H1 (cell line): ENCODE data around the gene SOBP. TPM values are rescaled to one million over a fixed set of nuclear protein-coding genes. Genes with fewer than 3 reads are reported as not detected.

Experiments used
- CTCF ChIA-PET: fragments of 300-600 bp; sonication (Branson Sonifier 250); formaldehyde crosslinking; loops from one replicate; lab custom pipeline; 2021; ENCODE audit not compliant: partially characterized antibody; lab: Charles Lee
- POLR2A ChIA-PET: fragments of 300-600 bp; sonication (Branson Sonifier 250); formaldehyde crosslinking; loops from one replicate; lab custom pipeline; 2021; ENCODE audit warnings: inconsistent platforms; ENCODE audit not compliant: partially characterized antibody; lab: Charles Lee
- DNase-seq, 2 experiments: peaks; one replicate each; pipeline versions ENCODE4 v3.0.0 to v3.0.0-alpha.2; 2010 to 2022; ENCODE audit warnings: low spot score in 2 of 2, low read depth in 1 of 2, mixed read lengths in 1 of 2
- FAIRE-seq: peaks from 2 replicates; lab custom pipeline; 2011; peaks lifted over from hg19 to GRCh38; lab: Jason Lieb, UNC
- H2AFZ ChIP-seq: 2 replicates; pipeline ENCODE4 v1.8.1; 2012; ENCODE audit warnings: low read length, inconsistent platforms
- H2AK5ac ChIP-seq: 2 replicates; pipeline ENCODE4 v1.6.1; 2013; ENCODE audit warnings: low read depth, low read length
- H2BK120ac ChIP-seq: replicated peaks from 2 replicates; pipeline ENCODE3; 2013; ENCODE audit warnings: low read depth, low read length, inconsistent platforms
- H2BK12ac ChIP-seq: 2 replicates; pipeline ENCODE4 v1.6.1; 2013; ENCODE audit warnings: low read depth, low read length
- H2BK15ac ChIP-seq: 2 replicates; pipeline ENCODE4 v1.6.1; 2013; ENCODE audit warnings: low read length
- H2BK20ac ChIP-seq: 2 replicates; pipeline ENCODE4 v1.6.1; 2013; ENCODE audit warnings: low read length
- H2BK5ac ChIP-seq: 2 replicates; pipeline ENCODE4 v1.6.1; 2013; ENCODE audit warnings: low read depth, low read length
- H3K14ac ChIP-seq: 2 replicates; pipeline ENCODE4 v1.6.1; 2013; ENCODE audit warnings: inconsistent platforms; ENCODE audit not compliant: insufficient read length
- H3K18ac ChIP-seq: 2 replicates; pipeline ENCODE4 v1.6.1; 2013; ENCODE audit warnings: low read length; ENCODE audit errors: extremely low read depth
- H3K23ac ChIP-seq: 2 replicates; pipeline ENCODE4 v1.6.1; 2013; ENCODE audit warnings: inconsistent platforms; ENCODE audit not compliant: insufficient read length
- H3K23me2 ChIP-seq: 2 replicates; pipeline ENCODE4 v1.6.1; 2013; ENCODE audit warnings: low read depth, low read length
- H3K27ac ChIP-seq: 2 replicates; pipeline ENCODE4 v1.6.1; 2011; ENCODE audit warnings: low read depth, low read length, inconsistent platforms
- H3K27me3 ChIP-seq, 4 experiments: replicated peaks in 1 of 4; 1 replicate in 1 of 4; 2 replicates in 3 of 4; pipeline versions ENCODE4 v1.6.1 to v1.8.1; 2011 to 2013; ENCODE audit warnings: low read length in 3 of 4, mild to moderate bottlenecking in 3 of 4, inconsistent platforms in 2 of 4, mixed read lengths in 2 of 4, moderate library complexity in 1 of 4; ENCODE audit not compliant: control insufficient read depth in 3 of 4, insufficient read depth in 3 of 4; ENCODE audit errors: extremely low read depth in 1 of 4
- H3K36me3 ChIP-seq, 4 experiments: 2 replicates each; pipeline versions ENCODE4 v1.6.1 to v1.8.1; 2011 to 2013; ENCODE audit warnings: mild to moderate bottlenecking in 4 of 4, low read length in 3 of 4, moderate library complexity in 2 of 4, control low read depth in 1 of 4, inconsistent platforms in 1 of 4; ENCODE audit not compliant: insufficient read depth in 4 of 4, control insufficient read depth in 2 of 4
- H3K4ac ChIP-seq: replicated peaks from 2 replicates; pipeline ENCODE3; 2013; ENCODE audit warnings: low read length, low read depth, mixed read lengths, inconsistent platforms; ENCODE audit not compliant: insufficient read length
- H3K4me1 ChIP-seq, 4 experiments: replicated peaks in 1 of 4; 1 replicate in 1 of 4; 2 replicates in 3 of 4; pipeline versions ENCODE4 v1.6.1 to v1.8.1; 2011 to 2013; ENCODE audit warnings: low read length in 3 of 4, inconsistent platforms in 2 of 4, mixed read lengths in 1 of 4; ENCODE audit not compliant: insufficient read depth in 4 of 4, control insufficient read depth in 3 of 4
- H3K4me2 ChIP-seq, 2 experiments: 2 replicates each; pipeline versions ENCODE4 v1.6.1 to v1.8.1; 2011 to 2013; ENCODE audit warnings: low read depth in 2 of 2, low read length in 2 of 2, control low read depth in 1 of 2, inconsistent platforms in 1 of 2, mild to moderate bottlenecking in 1 of 2; ENCODE audit not compliant: insufficient read depth in 1 of 2
- H3K4me3 ChIP-seq, 4 experiments: fragments of 200-600, 300-600 bp in 1 of 4; sonication (generic), shearing (Covaris generic), sonication (Bioruptor Twin) in 1 of 4; 2 replicates each; pipeline versions ENCODE4 v1.5.1 to v1.8.1; 2011 to 2016; ENCODE audit warnings: low read length in 4 of 4, low read depth in 3 of 4, control low read depth in 2 of 4, inconsistent platforms in 2 of 4, mild to moderate bottlenecking in 2 of 4, mixed read lengths in 1 of 4, moderate library complexity in 1 of 4; ENCODE audit not compliant: insufficient read depth in 2 of 4; ENCODE audit errors: extremely low read depth in 1 of 4
- H3K56ac ChIP-seq: replicated peaks from 2 replicates; pipeline ENCODE3; 2013; ENCODE audit warnings: low read depth, mild to moderate bottlenecking, mixed read lengths, low read length, inconsistent platforms; ENCODE audit not compliant: insufficient read length
- H3K79me1 ChIP-seq: 2 replicates; pipeline ENCODE4 v1.6.1; 2013; ENCODE audit warnings: low read depth, low read length, control low read depth
- H3K79me2 ChIP-seq, 2 experiments: 2 replicates each; pipeline versions ENCODE4 v1.6.1 to v1.8.1; 2012 to 2013; ENCODE audit warnings: low read length in 2 of 2, mild to moderate bottlenecking in 2 of 2, inconsistent platforms in 1 of 2; ENCODE audit not compliant: insufficient read depth in 2 of 2, control insufficient read depth in 1 of 2
- H3K9ac ChIP-seq, 4 experiments: replicated peaks in 1 of 4; 1 replicate in 1 of 4; 2 replicates in 3 of 4; pipeline versions ENCODE4 v1.6.1 to v1.8.1; 2011 to 2013; ENCODE audit warnings: low read depth in 3 of 4, low read length in 3 of 4, control low read depth in 2 of 4, mild to moderate bottlenecking in 2 of 4, moderate library complexity in 2 of 4, inconsistent platforms in 1 of 4; ENCODE audit errors: extremely low read depth in 1 of 4
- H3K9me3 ChIP-seq, 2 experiments: 2 replicates each; pipeline versions ENCODE4 v1.6.1 to v1.8.1; 2012 to 2013; ENCODE audit warnings: mild to moderate bottlenecking in 2 of 2, moderate library complexity in 2 of 2, control low read depth in 1 of 2, inconsistent platforms in 1 of 2, low read depth in 1 of 2, low read length in 1 of 2, mixed read lengths in 1 of 2; ENCODE audit not compliant: insufficient read depth in 2 of 2
- H4K20me1 ChIP-seq, 2 experiments: replicated peaks in 1 of 2; 2 replicates each; pipeline versions ENCODE3 to v1.8.1; 2011 to 2013; ENCODE audit warnings: inconsistent platforms in 2 of 2, low read length in 2 of 2, mild to moderate bottlenecking in 1 of 2; ENCODE audit not compliant: insufficient read depth in 2 of 2, control insufficient read depth in 1 of 2
- H4K5ac ChIP-seq: 2 replicates; pipeline ENCODE4 v1.6.1; 2013; ENCODE audit warnings: low read length, low read depth, mixed read lengths, inconsistent platforms; ENCODE audit not compliant: insufficient read length
- H4K8ac ChIP-seq: 2 replicates; pipeline ENCODE4 v1.8.0; 2013; ENCODE audit warnings: mild to moderate bottlenecking, moderate library complexity, low read length, inconsistent platforms; ENCODE audit not compliant: insufficient read depth; ENCODE audit errors: extremely low read depth
- H4K91ac ChIP-seq: replicated peaks from 2 replicates; pipeline ENCODE3; 2013; ENCODE audit warnings: low read length, mixed read lengths, inconsistent platforms; ENCODE audit not compliant: insufficient read length
- CHD1 ChIP-seq: IDR thresholded peaks from 2 replicates; pipeline ENCODE4 v1.6.1; 2012; ENCODE audit warnings: low read depth, low read length, improper control_type of control experiment
- WGBS, 2 experiments: shearing (Covaris generic) in 1 of 2; methylation state at CpG; one replicate each; pipeline versions ENCODE4 v1.1.6 to v1.1.7; 2013 to 2015; ENCODE audit warnings: low lambda C conversion rate in 2 of 2, mixed read lengths in 2 of 2, inconsistent platforms in 1 of 2, low coverage in 1 of 2, missing lambda C conversion rate in 1 of 2; ENCODE audit not compliant: insufficient replicate concordance in 2 of 2, insufficient coverage in 1 of 2, insufficient read length in 1 of 2; ENCODE audit errors: extremely low coverage in 1 of 2, missing lambda C conversion rate in 1 of 2; 5-methylcytosine and 5-hydroxymethylcytosine counted together
- polyA plus RNA-seq, 7 experiments: library from polyadenylated mRNA; depleted of rRNA in 3 of 7; stranded (reverse) in 5 of 7; unstranded in 2 of 7; fragments of >200 nt in 5 of 7; fragments of 200-250 nt in 2 of 7; gene quantifications; 1 replicate in 5 of 7; 2 replicates in 1 of 7; 4 replicates in 1 of 7; pipeline versions ENCODE4 v1.2.1 to v1.2.3, GENCODE V29; 2011 to 2013; ENCODE audit warnings: missing spikeins in 2 of 7, mixed read lengths in 2 of 7
- total RNA-seq: library from RNA; stranded (reverse); fragmentation: NEBNext Ultra II Directional; extraction: Animal tissue kit (Norgen Biotek cat#: 25700); gene quantifications from 2 replicates; pipeline ENCODE4 v1.2.1, GENCODE V29; 2021

SOBP gene
- total and polyA plus RNA-seq, 2 of the 8 experiments (the other 6 are each of a cell fraction or from before 2014, with no cell fraction given) = 0.45 to 6.2 TPM

DNA sequence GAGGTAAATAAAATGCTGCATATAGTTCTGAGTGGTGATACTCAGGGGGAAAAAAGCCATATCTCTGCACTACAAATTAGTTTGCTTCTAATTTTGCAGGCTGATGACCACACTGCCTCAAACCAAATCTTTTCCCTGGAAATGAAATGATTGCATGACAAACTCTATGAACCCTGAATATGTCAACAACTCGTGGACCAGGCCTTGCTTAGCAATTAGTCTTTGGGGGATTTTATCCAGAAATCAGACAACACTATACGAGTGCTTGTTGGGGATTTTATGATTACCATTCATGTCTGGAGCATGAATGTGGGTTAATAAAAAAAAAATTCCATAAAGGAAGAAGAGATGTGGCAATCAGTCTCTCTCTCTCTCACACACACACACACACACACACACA is 42.0 kb downstream of the SOBP start:
- POLR2A ChIA-PET = no interaction called here
- no peak for FAIRE-seq
- H3K4me1 ChIP-seq = peaks cover 2 to 15% (median 13%) of the 10 kb centered on the region in 4 experiments; a peak in 6 of 7 replicates

More for the DNA sequence above, 42.0 kb downstream of the SOBP start:
- H2BK120ac ChIP-seq = no peak overlapping the region
- no peak overlapping the region for H3K23ac ChIP-seq
- H4K5ac ChIP-seq = no peak overlapping the region
- H2BK15ac ChIP-seq = no peak overlapping the region
- no peak overlapping the region for H2BK20ac ChIP-seq
- no peak overlapping the region for H3K4ac ChIP-seq
- H2AFZ ChIP-seq = no peak overlapping the region
- no peak overlapping the region for H3K9ac ChIP-seq
- H2BK5ac ChIP-seq = no peak overlapping the region
- TF ChIP-seq CHD1 = no peak
- 77% methylated on average over 2 of the region's 2 CpGs; no CpG with 5 or more reads in 1 of the 2 experiments for WGBS, 2 experiments
- no peaks in the 10 kb centered on the region; the same call in 1 of the 2 replicates for H3K23me2 ChIP-seq
- no peaks in the 10 kb centered on the region for H3K9me3 ChIP-seq
- no peak overlapping the region for H2AK5ac ChIP-seq
- H3K4me2 ChIP-seq = no peak overlapping the region
- DNase-seq = no peak
- CTCF ChIA-PET = no interaction called here
- H3K79me2 ChIP-seq = no peaks in the 10 kb centered on the region
- H3K4me3 ChIP-seq = no peak overlapping the region
- H4K8ac ChIP-seq = no peak overlapping the region
- no peaks in the 10 kb centered on the region for H3K27me3 ChIP-seq
- no peak overlapping the region for H4K91ac ChIP-seq
- no peak overlapping the region for H3K18ac ChIP-seq
- H3K14ac ChIP-seq = no peak overlapping the region
- H3K79me1 ChIP-seq = no peaks in the 10 kb centered on the region
- no peaks in the 10 kb centered on the region for H4K20me1 ChIP-seq
- H3K56ac ChIP-seq = no peak overlapping the region
- no peak overlapping the region for H3K27ac ChIP-seq
- no peak overlapping the region for H2BK12ac ChIP-seq
- H3K36me3 ChIP-seq = no peaks in the 10 kb centered on the region
